Neural progenitor cell (in vitro differentiated cells): Measurements from ENCODE around the gene ELMOD1.

ENCODE experiments used
- EZH2phosphoT487 ChIP-seq: fragments of 200-600 bp; sonication (generic); IDR thresholded peaks from 2 replicates; pipeline ENCODE4 v1.6.1; 2017; ENCODE audit warnings: antibody characterized with exemption
- TF ChIP-seq, protein P1 (sequence below): fragments of 200-600 bp; sonication (generic); IDR thresholded peaks from 2 replicates; pipeline ENCODE4 v1.5.1; 2017; ENCODE audit warnings: antibody characterized with exemption, mild to moderate bottlenecking

GRCh38 chr11:107583629-107584195, 7.2 kb upstream of the ELMOD1 start:
- TF ChIP-seq, protein P1, sequence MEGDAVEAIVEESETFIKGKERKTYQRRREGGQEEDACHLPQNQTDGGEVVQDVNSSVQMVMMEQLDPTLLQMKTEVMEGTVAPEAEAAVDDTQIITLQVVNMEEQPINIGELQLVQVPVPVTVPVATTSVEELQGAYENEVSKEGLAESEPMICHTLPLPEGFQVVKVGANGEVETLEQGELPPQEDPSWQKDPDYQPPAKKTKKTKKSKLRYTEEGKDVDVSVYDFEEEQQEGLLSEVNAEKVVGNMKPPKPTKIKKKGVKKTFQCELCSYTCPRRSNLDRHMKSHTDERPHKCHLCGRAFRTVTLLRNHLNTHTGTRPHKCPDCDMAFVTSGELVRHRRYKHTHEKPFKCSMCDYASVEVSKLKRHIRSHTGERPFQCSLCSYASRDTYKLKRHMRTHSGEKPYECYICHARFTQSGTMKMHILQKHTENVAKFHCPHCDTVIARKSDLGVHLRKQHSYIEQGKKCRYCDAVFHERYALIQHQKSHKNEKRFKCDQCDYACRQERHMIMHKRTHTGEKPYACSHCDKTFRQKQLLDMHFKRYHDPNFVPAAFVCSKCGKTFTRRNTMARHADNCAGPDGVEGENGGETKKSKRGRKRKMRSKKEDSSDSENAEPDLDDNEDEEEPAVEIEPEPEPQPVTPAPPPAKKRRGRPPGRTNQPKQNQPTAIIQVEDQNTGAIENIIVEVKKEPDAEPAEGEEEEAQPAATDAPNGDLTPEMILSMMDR: no peak
- no peak for TF ChIP-seq EZH2phosphoT487
